OCI-M1 (cell line): ENCODE measurements around the gene RRBP1.

Experiments used
- DNase-seq: peaks from one replicate; lab custom pipeline; 2025; lab: John Stamatoyannopoulos, UW

The RRBP1 gene, protein sequence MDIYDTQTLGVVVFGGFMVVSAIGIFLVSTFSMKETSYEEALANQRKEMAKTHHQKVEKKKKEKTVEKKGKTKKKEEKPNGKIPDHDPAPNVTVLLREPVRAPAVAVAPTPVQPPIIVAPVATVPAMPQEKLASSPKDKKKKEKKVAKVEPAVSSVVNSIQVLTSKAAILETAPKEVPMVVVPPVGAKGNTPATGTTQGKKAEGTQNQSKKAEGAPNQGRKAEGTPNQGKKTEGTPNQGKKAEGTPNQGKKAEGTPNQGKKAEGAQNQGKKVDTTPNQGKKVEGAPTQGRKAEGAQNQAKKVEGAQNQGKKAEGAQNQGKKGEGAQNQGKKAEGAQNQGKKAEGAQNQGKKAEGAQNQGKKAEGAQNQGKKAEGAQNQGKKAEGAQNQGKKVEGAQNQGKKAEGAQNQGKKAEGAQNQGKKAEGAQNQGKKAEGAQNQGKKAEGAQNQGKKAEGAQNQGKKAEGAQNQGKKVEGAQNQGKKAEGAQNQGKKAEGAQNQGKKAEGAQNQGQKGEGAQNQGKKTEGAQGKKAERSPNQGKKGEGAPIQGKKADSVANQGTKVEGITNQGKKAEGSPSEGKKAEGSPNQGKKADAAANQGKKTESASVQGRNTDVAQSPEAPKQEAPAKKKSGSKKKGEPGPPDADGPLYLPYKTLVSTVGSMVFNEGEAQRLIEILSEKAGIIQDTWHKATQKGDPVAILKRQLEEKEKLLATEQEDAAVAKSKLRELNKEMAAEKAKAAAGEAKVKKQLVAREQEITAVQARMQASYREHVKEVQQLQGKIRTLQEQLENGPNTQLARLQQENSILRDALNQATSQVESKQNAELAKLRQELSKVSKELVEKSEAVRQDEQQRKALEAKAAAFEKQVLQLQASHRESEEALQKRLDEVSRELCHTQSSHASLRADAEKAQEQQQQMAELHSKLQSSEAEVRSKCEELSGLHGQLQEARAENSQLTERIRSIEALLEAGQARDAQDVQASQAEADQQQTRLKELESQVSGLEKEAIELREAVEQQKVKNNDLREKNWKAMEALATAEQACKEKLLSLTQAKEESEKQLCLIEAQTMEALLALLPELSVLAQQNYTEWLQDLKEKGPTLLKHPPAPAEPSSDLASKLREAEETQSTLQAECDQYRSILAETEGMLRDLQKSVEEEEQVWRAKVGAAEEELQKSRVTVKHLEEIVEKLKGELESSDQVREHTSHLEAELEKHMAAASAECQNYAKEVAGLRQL (N-terminal part only)

DNA sequence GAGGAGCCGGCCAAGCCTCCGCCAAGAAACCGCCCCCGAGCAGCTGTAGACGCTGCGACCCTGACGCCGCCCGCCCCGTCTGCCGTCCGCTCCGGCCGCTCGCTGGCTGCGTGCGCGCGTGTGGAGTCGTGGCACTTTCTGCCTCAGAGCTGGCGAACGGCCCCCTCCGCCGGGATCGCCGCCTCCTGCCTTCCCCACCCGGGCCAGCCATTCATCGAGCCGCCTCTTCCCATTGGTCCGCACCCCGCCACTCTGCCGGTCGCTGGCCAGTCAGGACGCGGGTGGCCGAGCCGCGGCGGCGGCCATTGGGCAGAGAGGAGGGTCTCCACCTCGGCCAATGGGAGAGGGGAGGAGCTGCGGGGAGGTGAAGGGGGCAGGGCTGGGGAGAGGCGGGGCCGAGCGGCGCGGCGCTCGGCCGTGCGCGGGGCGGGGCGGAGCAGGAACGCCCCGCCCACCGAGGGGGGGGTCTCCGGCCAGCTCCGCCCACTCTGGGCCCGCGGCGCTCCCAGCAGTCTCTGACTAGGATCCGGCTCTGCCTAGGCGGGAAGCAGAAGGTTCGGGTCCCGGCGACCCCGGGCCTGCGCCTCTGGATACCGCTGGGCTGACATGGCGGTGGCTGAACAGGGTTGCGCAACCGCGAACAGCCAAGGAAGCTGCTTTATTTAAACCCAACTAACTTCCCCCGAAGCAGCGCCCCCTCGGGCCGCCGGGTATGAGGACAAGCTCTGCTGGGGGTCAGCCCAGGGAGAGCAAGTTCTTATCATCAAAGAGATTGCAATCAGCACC, at the start of gene RRBP1:
Gene RRBP1, minus strand, starts transcription at position 140 of the 786 bp plus-strand sequence. CDS start 21,735 bp downstream, outside the sequence.
- peak; percentile 98 for DNase-seq

DNA sequence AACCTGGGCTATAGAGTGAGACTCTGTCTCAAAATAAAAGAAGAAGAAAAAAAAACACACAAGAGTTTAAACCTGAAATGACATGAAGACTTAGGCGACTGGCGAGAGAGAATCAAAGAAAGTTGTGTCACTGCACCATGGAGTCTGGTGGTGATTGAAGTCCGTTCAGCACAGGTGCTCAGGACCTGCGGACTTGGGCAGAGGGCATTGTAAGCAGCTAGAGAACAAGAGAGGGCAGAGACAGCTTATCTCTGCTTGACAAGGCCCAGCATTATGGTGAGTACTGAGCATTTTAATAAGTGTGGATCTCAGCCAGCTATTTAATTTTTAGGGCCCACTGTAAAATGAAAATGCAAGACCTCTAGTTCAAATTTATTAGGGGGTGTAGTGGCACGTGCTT, 49.2 kb upstream of the RRBP1 start:
- no peak for DNase-seq

DNA sequence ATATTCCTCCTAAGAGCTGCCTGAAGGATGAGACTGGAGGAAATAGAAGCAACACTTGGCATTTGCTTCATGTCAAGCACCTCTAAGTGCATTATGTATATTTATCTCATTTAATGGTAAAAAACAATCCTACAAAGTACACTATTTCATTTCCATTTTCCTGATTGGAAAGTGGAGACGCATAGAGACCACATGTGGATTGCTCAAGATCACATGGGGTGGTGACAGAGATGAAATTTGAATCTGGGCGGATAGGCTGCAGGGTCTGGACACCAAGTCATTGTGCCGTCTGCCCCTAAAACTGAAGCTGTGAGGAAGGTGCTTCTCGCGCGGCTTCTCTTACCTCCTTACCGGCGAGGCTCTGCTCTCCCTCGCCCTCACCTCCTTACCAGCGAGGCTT, 48.0 kb upstream of the RRBP1 start:
- DNase-seq = no peak

DNA sequence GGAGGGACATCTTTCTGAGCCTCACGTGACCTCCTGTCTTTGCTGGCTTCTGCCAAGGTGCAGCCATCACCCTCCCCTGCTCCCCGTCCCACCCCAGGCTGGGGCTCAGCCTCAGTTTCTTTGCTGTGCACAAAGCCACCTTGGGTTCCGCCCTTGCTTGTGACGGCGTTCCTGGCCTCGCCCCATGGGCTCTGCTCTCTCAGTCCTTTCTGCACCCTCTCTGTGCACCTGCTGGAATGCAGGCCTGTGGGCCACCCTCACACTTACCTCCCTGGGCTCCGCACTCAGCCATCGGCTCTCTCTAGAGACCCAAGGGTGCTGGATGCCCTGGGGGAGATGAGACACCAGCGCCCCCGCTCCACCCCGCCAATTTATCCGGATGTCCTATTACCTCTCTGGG, 46.0 kb upstream of the RRBP1 start:
- no peak for DNase-seq

DNA sequence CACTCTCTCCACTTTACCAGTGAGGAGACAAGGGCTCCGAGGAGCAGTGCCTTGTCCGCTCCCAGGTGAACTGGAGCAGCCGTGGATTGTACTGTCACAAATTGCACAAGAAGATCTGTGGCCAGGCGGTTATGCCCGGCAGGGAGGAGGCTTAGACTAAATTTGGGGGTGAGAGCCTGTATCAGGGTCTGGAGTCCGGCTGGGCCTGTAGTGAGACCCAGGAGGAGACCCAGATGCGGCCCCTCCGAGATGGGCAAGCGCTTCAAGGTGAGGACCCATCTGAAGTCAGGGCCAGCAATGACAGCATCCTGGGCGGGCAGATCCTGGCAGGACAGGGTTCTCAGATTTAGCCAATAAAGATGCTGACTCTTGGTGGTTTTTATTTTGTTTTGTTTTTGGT, 45.3 kb upstream of the RRBP1 start:
- DNase-seq = no peak

DNA sequence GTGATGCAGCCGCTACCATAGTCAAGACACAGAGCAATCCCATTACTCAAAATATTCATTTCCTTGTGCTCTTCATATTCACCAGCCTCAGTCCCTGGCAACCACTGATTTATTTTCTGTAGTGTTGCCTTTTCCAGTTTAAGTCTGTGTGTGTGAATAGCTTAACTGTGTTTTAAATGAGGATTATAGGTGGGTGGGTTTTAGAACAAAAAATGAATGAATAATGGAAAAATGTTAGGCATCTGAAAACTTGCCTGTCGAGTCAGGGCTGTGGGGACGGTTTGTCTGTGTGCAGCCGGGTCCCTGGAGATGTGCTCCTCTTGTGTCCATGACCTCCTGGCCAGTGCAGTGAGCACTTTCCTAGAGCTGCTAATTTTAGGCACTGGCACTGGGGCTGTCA, 44.9 kb upstream of the RRBP1 start:
- DNase-seq = no peak

DNA sequence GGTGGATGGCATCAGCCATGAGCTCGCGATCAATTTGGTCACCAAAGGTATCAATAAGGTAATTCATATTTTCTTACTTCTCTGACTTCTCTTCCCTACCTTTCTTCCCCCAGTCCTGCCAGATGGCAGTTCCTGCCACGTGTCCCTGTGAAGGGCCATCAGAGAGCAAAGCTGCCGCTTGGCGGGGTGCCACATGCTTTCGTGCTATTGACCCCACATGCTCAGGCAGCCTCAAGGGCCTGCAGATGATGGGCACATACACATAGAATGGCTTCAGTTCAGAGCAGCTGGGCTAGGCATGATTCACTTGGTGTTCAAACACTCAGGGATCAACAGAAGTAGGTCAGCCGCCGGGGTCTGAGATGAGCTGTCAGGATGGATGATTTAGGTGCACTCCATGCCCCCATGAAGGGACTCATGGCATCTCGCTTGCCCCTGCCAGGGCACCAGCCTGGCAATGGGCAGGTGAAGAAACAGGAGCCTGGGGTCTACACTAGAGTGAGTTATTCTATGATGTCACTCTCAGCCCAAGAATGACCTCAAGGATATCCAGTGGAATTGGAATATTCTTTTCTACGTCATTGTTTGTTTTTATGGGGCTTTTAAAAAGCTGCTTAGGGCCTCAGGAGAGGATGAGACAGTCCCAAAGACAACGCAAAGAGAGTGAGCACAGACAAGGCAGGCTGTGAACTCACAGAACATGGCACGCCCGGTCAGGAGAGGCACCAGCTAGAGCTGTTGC, 43.2 kb upstream of the RRBP1 start:
- DNase-seq = no peak

DNA sequence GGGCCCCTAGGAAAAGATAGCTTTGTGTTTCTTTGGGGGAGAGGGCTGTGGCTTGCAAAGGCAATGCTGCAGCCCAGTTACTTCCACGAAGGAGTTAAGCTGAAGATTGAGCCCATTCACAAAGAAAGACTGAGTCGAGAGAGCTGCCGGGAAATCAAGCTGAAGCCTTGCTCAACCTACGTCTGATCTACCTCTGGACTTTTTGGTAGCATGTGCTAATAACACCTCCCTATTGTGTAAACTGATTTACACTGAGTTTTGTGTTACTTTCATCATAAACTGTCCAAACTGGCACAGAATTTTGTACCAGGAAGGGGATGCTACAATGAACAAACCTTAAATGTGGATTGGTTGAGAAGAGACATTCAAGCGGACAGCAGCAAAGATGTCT, 41.3 kb upstream of the RRBP1 start:
- DNase-seq = no peak

DNA sequence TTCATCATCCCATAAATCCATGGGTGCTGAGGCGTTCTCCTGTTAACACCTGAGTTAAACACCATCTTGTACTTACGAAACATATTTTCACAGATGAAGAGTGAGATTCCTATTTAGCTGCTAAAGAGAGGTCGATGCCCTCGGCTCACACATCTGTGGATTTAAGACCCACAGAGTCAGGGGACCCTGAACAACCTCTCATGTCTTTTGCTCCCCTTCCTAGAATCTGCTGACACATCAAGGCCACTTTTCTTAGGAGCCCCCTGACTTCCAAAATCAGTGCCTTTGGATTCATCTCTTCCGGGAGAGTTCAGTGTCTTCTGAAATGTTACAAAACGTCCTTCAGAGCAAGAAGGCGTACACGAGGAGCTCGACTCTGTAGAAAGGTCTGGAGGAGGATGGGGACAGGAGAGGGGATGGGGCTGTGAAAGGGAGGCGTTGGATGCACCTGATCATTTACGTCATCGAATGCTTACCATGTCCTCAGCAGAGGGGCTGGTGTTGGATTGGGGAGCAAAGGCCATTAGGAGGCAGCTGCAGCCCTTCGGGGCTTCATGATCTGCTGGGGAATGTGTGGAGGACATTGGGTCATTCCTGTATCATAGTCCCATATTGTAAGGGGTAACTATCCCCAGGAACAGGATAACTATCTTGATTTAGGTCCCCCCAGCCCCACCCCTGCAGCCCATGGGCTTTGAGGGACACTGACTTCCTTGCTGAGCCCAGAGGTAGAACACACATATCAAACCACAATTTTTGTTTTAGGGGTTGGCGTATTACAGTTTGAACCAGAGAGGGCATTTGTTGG, 40.7 kb upstream of the RRBP1 start:
- DNase-seq = no peak

DNA sequence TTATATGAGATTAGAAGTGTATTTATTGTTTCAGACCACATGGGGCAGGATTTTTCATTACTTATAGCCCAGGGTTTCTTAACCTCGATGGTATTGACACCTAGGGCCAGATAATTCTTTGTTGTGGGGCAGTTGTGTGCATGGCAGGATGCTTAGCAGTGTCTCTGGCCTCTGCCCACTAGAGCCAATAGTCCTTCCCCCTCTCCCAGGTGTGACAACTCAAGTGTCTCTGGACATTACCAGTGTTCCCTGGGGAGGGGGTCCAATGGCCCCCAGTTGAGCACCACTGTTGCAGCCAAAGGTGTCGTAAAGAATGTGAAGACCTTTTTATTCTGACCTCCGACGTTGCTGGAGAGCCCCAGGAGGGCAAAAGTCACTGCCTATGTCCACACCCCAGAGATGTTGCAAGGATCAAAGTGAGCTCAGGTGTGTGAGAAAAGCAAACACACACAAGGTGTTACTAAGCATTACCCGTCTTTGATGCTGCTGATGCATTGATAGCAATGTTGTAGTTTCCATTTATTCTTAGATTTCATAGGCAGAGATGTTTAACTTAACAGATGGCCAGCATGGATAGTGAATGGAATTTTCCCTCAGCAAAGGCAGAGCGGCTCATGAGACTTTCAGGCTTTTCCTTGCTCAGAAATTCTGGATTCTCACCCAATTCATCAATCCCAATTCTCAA, 39.9 kb upstream of the RRBP1 start:
- DNase-seq = peak; percentile 29

DNA sequence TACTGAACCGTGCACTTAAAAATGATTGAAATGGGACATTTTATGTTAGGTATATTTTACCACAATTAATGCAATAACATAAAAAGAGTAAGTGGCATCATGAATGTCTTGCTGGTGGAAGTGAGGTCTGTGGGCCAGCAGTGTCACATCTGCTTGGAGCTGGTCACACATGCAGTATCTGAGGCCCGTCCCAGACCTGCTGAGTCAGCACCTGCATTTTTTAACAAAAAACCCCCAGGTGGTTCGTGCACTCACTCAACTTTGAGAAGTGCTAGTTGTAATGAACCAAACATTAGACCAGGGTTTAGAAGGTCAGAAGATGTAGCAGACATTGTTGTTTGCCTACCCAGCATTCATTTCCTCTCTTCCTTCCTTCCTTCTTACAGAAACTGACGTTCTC, 38.7 kb upstream of the RRBP1 start:
- no peak for DNase-seq

DNA sequence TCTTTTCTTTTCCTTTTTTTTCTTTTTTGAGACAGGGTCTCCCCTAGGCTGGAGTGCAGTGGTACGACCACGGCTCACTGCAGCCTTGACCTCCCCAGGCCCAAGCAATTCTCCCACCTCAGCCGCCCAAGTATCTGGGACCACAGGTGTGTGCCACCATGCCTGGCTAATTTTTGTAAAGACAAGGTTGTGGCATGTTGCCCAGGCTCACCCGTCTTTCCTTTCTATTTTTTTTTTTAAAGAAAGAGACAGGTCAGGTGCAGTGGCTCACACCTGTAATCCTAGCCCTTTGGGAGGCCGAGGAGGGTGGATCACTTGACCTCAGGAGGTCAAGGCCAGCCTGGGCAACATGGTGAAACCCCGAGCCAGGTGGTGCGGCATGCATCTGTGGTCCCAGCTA, 34.3 kb upstream of the RRBP1 start:
- DNase-seq = no peak

DNA sequence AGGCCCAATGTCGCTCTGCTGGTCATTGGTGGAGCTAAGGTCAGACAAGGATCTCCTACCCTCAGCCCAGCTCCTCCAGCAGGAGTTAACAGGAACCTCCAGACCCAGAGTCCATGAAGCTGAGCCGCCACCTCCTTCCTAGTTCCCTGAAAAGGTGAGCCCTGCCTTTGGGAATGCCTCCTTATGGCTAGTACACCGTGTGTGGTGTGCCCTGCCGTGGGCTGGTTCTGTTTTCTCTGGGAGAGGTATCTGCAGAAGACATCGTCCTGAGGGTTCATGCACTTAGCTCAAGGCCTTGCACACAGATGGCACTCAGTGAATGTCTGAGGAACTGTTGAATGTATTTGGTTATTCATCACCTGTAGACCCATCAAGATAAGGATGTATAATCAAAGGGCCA, 33.0 kb upstream of the RRBP1 start:
- no peak for DNase-seq

DNA sequence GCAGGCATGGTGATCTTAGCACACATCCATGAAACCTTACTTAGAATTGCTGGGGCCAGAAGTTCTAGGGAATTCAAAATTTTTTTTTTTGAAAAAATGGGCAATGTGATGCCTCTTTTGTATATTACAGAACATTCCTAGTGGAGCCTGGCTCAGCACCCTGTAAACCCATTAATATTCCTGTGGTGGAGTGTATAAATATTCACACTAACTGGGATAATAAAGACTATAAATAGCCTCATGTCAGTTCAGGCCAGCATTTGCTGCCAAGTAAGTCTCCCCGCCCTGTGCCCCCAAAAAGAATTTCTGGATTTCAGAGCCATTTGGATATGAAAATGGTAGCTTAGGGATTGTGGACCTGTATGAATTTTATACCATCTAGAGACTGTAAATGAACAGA, 32.6 kb upstream of the RRBP1 start:
- no peak for DNase-seq

DNA sequence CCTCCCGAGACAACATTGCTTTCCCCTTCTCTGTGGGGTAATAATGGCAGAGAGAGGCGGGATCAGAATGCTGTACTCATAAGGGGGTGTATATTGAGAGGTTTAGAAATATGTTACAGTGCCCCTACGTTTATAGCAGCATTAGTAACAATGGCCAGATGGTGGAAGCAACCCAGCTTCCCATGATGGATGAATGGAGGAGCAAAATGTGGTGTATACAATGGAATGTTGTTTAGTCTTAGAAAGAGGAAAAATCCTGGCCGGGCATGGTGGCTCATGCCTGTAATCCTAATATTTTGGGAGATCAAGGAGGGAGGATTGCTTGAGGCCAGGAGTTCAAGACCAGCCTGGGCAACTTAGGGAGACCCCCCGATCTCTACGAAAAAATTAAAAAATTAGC, 30.7 kb upstream of the RRBP1 start:
- no peak for DNase-seq

DNA sequence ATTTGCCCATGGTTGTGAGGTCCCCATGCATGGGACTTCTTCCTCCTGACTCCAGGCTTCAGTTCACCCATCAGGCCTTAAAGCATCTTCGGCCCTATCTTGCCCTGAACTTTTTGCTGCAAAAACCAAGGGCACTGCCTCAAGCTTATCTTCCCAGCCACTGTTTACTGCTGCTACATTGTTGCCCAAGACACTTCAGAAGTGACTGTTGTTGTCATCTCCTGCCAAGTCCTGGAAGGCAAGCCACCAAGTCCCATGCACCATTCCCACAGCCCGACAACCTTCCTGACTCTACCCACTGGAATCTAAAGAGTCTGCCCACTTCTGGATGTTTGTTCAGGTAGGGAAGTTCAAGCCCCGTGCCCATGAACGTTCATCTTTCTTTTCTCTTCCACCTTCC, 30.2 kb upstream of the RRBP1 start:
- no peak for DNase-seq

DNA sequence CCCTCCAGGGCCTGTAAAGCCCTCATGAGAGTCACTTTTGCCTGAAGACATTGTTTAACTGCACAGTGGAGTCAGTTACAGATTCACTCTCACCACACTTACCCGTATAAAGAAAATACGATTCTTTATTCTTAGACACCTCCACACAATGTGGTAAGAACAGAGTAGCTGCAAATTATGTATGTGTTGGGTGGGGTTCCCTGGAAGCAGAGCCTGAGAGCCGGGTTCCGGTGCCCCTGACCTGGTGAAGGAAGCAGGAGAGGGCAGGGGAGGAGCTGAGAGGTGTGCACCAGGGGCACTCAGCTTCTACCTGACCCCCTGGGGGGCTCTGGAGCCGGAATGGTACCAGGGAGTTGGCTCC, 29.2 kb upstream of the RRBP1 start:
- DNase-seq = no peak

DNA sequence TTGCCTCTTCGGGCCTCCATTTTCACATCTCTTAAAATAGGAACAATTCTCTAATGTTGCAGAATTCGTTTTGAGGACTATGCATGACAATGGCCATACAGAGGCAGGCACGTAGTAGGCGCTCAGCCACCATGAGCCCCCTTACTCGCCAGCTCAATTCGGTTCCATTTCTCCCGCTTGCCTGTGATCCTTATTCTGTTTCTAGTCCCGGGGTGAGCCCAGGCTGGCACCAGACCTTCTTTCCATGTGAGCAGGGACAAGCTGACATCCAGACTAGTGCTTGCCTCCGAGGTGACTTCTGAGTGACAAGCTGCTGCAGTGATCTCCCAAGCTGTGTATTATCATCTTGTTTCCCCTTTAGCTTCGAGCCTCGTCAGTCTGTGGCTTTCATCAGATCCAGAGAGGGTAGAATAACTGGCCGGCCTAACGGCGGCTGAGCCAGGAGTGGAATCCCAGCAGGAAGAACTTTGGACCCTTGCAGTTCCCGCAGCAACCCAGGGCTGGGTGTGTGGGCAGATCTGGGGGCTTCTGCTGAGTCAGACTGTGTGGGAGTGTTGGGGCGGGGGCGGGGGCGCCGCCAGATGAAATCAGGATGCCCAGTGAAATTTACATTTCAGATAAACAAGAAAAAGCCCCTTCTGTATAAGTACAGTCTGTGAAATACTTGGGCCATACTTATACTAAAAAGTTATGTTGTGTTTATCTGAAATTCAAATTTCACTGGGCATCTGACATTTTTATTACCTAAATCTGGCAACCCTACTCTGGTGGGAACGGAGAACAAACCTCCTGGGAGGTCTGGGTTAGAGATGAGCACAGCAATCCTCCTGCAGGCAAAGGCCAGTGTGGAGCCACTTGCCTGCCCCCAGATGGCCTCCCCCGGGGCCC, 28.6 kb upstream of the RRBP1 start:
- DNase-seq = peak; percentile 46
